Daoy (cell line): Measurements from ENCODE around the gene SOS1. TPM values are rescaled to one million over a fixed set of nuclear protein-coding genes. Genes with fewer than 3 reads are reported as not detected.
"Not testable (repeated sequence)": the region's sequence is repeated elsewhere in the genome, so short reads cannot be mapped to it uniquely, and the experiment has no call there.

Experiments used
- DNase-seq: peaks from one replicate; pipeline ENCODE4 v3.0.0-alpha.2; 2015; ENCODE audit warnings: low read depth
- total RNA-seq: library from RNA; depleted of rRNA; stranded (reverse); fragments of >200 nt; shearing (Covaris generic); gene quantifications from 2 replicates; pipeline ENCODE4 v1.2.3, GENCODE V29; 2014; rRNA removed

Gene SOS1
- 6.6 and 21.2 TPM in 2 replicates for total RNA-seq

DNA sequence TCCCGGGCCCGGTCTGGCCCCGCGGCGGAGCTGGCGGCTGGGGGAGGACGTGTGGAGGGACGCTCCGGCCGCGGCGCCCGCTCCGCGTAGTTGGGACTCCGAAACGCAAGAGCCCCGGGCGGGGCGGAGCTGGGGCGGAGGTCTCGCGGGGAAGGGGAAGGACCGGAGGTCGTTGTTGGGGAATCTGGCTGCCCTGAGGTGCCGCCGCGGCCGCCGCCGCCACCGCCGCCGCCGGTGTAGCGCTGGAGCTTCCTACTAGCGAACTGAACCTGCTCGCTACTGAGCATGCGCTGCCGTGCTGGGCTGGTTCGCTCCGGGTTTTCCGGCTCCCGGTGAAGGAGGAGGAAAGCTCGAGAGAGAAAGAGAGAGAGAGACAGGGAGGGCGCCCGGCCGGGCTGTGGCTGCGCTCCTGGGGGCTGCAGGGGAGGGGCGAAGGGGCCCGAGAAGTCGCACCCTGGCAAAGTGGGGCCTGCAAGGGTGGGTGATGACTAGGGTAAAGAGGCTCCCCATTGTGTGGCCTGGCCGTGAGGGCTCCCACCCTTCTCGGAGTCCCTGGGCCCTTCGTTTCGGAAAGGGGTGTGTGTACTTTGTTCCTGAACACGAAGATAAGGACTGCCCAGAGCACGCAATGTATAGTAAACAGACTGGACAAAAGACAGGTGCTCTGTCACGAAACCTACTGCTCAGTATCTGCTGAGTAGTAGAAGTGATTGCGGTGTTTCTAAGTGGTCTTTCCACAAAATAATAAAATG is at the start of gene SOS1:
TSS of gene SOS1 (minus strand) at position 281 of the 752 bp plus-strand sequence. CDS start 629 bp downstream, outside the sequence.
- DNase-seq: peak; percentile 97

DNA sequence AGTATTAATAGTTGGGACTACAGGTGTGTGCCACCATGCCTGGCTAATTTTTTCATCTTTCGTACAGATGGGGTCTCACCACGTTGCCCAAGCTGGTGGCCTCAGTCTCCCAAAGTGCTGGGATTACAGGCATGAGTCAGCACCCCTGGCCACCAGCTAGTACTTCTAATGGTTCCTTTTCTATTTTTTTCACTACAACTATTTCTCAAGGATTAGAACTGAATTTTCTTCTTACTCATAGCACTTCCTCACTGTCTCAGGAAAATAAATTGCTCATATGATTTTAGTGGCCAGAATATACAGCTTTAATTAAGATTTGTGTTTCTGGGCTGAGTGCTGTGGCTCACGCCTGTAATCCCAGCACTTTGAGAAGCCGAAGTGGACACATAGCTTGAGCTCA is 43.2 kb upstream of the SOS1 start:
- DNase-seq: no peak

DNA sequence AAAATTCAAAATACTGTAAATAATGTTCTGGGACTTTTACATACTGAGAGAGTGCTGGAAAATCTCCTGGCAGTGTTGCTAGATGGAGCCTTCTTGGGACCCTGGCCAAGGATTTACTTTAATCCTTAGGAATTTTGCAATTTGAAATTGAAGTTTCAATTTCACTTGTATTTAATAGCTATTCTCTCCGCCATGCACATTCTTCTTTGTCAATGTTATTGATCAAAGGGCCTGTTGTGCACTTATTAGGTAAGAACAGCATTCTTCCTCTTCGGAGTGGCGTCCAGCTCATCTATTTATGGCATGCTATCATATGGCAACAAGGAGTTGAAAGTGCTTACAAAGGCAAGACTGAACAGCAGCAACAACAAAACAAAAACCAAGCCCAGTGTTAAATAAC is 40.1 kb upstream of the SOS1 start:
- no peak for DNase-seq

DNA sequence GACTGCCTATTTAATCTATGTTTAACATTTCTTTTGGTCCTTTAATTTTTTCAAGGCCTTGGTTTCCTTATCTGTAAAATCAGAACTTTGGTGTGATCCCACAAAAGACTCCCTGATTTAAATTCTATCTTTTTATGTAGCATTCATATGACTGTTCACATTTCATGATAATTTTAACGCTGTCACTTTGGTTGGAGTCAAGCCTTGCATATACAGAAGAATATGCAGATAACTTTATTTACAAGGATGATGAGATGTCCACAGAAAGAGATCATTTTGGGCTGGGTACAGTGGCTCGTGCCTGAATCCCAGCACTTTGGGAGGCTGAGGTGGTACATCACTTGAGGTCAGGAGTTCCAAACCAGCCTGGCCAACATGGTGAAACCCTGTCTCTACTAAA is 38.4 kb upstream of the SOS1 start:
- DNase-seq: no peak

DNA sequence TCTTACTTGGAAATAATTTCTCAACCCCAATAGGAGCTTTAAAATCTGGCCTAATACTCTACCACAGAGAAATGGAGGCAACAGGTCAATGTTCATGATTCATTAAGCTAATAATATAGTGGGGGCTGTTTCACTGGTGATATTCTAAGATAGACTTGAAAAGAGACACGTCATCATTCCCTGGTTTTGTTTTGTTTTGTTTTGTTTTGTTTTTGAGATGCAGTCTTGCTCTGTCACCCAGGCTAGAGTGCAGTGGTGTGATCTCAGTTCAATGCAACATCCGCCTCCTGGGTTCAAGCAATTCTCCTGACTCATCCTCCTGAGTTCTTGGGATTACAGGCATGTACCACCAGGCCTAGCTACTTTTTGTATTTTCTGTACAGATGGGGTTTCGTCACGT is 37.5 kb upstream of the SOS1 start:
- DNase-seq: peak; percentile 20

DNA sequence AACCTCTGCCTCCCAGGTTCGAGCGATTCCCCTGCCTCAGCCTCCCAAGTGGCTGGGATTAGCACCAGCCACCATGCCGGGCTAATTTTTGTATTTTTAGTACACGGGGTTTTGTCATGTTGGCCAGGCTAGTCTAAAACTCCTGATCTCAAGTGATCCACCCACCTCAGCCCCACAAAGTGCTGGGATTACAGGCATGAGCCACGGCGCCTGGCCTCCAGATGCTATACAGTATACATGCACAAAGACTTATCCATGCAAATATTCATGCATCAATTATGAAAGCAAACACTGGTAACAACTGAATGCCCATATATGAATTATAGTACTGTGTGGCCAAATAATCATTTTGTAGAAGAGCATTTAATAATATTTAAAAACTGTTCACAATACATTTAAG is 36.0 kb upstream of the SOS1 start:
- no peak for DNase-seq

DNA sequence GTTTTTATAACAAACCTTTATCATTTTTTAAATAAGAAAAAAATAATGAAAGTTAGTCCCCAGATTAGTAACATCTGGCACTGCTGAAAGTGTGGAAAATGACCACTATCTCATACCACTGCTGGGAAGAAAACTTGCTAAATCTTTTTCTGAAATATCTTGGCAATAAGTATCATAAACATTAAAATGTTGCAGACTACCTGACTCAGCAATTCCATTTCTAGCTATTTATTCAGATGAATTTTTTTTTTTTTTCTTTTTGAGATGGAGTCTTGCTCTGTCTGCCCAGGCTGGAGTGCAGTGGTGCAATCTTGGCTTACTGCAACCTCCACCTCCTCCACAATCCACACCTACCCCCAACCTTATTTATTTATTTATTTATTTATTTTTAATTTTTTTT is 35.3 kb upstream of the SOS1 start:
- no peak for DNase-seq

DNA sequence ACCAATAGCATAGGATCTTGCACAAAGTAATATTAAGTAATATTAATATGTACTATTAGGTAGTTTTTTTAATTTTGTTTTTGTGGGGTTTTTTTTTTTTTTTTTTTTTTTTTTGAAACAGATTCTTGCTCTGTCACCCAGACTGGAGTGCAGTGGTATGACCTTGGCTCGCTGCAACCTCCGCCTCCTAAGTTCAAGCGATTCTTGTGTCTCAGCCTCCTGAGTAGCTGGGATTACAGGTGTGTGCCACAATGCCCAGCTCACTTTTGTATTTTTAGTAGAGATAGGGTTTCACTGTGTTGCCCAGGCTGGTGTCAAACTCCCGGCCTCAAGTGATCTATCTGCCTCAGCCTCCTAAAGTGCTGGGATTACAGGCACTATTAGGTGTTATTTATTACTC is 34.7 kb upstream of the SOS1 start:
- DNase-seq: not testable (repeated sequence)

DNA sequence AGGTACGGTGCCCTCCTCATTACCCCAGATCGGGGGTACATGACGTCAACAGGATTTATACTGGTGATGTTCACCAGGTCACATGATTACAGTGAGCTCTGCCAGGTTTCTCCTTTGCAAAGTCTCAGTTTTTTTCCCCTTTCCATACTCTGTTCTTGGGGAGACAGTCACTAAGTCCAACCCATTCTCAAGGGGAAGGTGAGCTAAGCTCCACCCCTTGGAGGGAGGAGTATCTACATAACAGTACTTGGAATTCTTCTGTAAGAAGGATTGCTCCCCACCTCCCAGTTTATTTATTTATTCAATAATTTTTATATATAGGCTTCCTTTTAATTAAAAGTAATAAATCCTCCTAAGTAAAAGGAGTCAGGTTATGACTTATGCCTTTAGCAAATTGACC is 34.1 kb upstream of the SOS1 start:
- DNase-seq: no peak

DNA sequence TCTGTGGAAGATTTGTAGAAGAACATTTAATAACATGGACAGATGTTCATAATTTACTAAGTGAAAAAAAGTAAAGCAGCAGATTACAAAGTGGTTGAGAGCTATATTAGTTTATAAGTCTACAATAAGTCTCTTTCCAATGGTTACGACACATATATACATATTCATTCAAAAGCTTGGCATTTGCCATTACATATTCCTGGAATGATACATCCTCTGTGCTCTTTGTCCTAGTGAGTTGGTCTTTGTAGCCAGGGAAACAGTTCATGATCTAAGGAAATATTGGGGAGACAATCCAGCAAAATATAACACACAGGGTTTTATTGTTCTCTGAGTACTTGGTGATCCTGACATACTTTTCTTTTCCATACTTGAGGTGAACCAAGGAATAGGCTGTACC is 32.5 kb upstream of the SOS1 start:
- no peak for DNase-seq

DNA sequence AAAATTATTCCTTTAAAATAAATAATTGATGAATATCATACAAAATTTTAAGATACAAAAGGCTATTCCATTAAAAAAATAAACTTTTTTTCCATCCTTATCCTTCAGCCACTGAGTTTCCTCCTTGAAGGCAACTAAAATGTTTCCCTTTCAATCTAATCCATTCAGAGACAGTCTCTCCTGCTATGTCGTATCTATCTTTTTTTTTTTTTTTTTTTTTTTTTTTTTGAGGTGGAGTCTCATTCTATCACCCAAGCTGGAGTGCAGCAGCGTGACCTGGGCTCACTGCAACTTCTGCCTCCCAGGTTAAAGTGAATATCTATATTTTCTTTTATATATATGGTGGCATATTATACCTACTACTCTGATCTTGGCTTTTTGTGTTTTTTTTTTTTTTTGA is 31.7 kb upstream of the SOS1 start:
- DNase-seq: no peak

DNA sequence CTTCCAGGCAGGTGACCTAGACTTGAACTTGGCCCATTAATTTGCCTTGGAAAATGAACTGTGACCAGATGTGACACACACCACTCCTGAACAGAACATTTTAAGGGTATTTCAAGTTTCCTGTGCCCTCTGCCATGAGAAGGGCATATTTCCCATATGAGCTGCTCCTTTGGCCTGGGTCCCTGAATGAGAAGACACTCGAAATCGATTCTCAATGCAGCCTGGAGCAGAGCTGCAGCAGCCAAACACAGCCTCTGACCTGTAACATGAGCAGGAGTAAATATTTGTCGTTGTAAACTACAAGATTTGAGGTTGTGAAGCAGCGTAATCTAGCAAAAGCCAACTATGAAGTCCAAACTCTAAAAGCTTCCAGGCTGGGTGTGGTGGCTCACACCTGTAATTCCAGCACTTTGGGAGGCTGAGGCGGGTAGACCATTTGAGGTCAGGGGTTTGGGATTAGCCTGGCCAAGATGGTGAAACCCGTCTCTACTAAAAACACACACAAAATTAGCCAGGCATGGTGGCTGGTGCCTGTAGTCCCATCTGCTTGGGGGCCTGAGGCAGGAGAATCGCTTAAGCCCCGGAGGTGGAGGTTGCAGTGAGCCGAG is 30.1 kb upstream of the SOS1 start:
- DNase-seq: no peak

DNA sequence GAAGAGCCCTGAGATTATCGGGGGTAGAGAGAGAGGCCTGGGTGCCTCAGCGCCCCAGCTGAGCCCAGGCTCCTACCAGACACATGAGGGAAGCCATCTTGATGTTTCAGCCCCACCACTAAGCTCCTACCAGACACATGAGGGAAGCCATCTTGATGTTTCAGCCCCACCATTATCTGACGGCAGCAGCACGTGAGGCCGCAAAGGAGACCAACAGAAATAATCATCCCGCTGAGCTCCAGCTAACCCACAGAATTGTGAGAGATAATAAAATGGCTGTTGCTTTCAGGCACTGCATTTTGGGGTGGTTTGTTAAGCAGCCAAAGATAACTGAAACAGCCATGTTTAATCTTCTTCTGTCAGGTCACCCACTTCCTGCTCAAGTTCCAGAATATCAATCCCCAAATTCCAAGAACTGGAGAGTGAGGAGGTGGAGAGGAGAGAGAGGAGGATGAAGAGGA is 29.3 kb upstream of the SOS1 start:
- DNase-seq: no peak

DNA sequence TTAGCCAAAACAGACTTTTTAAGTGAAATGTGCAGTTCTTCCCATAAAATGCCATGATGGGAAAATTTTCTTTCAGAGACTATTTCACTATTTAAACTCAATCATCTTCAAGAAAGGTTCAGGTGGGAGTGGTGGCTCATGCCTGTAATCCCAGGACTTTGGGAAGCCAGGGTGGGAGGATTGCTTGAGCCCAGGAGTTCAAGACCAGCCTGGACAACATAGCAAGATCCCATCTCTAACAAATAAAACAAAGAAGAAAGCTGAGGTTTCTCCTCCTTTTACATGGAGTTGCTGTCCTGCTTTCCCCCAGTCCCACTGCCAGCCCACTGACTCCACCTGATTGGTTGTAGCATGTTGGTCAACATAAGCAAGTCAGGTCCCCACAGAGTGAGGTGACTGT is 25.8 kb upstream of the SOS1 start:
- DNase-seq: no peak

DNA sequence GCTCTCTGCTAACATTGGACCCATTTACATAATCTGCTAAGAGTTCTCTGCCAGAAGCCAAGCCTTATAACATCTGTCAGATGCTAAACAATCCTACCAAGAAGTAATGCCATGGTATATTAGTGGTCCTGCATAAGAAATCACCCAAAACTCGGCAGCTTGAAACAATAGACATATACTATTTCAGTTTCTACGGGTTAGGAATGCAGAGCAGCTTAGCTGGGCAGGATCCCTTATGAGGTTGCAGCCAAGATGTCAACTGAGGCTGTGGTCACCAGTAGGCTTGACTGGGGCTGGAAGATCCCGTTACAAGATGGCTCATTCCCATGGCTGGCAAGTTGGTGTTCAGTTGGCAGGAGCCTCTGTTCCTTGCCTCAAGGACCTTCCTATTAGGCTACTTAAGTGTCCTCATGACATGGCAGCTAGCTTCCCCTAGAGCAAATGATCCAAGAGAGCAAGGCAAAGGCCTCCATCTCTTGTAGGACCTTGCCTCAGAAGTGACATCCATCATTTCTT is 25.1 kb upstream of the SOS1 start:
- no peak for DNase-seq

DNA sequence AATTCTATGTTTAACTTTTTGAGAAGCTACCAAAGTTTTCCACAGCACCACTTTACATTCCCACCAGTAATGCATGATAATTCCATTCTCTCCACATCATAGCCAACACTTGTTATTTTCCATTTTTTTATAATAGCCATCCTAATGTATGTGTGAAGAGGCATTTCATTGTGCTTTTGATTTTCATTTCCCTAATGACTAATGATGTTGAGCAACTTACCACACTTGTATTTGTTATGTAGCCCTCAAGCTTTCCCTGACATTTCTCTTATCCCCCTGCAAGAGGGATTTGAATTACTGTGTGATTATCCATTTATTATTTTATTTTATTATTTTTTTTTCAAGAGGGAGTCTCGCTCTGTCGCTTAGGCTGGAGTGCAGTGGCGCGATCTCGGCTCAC is 23.6 kb upstream of the SOS1 start:
- no peak for DNase-seq

DNA sequence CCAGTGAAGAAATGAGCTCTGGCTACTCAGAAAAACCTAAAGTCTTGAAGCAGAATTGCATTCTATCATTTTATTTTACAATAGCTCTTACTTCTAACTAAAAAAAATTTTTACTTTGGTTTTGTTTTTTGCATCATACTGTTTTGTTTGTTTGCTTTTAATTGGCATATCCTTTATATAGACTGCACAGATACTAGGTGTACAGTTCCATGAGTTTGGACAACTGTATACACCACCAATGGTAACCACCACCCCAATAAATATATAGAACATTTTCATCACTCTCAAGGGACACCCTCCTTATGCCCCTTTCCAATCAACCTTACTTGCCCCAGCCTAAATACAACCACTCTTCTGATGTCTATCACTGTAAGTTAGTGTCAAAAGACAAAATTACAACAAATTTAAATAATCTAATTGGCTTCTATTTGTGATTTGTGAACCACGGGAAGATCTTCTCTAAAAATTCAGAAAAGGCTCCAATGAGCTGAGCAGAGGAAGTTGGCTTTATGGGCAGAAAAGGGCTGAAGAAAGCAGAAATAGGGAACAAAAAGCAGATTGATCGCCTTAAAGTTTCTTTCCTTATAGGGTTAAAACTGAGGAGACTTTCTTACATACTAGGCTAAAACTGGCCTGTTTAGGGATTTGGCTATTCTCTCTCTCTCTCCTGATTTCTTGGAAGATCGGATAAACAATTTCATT is 22.2 kb upstream of the SOS1 start:
- DNase-seq: no peak

DNA sequence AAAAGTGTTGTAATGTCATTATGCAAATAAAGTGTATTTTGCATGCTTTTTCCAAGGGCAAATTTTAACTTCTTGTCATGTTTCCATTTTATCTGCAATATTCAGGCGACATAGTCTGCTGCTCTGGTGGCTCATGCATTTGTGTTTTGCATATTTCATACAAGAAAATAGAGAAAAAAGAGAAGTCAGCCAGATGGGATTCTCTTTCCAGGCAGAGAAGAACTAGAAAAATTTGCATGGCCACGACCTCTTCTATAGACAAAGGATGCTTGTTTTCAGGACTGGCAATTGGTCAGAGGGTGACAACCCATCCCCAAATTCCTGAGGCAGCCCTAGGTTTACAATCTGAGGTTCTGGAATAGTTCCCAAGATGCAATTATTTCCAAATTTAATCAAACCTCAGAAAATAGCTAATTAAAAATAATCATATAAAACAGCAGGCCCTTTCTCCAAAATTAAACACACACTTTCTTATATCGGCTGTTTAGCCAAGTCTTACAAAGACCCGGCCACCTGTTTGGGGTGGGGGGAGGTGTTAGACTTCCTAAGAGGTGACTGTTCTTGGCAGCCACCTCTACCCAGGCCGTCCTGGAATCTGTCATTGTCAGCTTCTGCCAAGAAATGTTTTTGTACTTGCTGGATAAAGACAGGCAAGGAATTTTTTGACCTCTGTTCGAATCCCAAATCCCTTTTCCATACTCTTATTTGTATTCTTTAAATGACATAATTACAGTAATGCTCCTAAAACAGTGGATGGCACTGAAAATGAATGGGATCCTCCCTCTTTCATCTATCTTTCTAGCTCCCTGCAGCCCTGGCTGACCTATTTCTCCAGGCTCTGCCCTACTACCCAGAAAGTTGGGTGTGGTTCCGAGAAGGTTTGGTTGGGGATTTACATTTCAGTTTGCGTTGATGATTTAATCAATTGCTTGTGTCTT is 20.8 kb upstream of the SOS1 start:
- peak; percentile 11 for DNase-seq

DNA sequence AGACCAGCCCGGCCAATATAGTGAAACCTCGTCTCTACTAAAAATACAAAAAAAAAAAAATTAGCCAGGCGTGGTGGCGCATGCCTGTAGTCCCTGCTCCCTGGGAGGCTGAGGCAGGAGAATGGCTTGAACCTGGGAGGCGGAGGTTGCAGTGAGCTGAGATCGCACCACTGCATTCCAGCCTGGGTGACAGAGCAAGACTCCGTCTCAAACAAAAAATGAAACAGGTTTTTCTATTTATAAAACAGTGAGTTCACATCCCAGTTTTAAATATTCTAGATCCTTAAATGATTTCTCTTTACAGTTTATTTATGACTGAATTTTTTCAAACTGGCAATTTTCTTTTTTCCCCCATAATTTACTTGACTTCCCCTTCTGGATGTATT is 20.1 kb upstream of the SOS1 start:
- not testable (repeated sequence) for DNase-seq

DNA sequence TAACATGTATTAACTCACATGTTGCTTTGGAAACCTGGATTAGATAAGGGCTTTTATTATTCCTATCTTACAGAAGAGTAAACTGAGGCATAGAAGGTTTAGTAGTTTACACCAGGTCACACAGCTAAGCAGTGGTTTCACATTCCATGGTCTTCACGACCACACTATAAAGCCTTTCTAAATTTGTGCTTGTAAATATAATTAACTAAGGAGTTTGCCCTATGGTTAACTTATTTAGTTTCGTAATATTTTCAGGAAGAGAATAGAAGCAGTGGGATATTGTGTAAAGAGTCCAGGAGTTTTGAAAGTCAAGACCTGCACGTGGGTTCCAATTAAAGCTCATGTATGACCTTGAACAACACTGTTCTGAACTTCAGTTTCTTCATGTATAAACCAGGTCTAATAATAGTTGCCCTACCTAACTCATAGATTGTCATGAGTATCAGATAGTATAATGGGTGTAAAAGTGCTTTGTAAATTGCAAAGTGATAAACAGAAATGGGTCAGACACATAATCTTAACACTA is 19.5 kb upstream of the SOS1 start:
- no peak for DNase-seq

DNA sequence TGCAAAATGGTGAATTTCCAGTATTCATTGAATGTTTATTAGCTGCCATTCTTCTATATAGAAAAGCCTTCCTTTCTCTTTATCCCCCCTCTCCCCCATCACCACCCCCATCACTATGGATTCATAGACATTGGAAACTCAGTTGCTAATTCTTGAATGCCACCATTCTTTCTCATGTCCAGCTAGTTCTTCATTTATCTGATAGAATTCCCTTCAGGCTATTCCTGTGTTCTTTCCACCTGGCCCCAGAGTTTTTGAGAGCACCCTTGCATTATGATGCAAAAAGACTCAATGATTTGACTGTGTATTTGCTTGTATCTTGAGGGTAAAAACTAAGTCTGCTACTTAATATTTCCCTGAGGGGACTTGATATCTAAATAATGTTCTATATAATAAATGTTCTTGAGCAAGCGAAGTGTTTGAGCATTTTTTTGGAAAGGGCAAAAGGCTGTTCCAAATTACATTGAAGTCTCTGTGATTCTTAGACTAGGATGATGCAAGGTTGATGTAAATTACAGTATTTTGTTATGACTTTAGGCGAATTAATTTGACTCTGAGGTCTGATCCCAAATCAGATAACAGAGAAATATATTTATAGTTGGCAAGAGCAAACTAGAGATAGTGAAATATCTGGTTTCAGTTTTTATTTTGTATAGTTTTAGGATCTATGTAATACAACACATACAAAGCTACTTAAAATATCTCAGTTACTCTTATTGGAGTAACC is 18.8 kb upstream of the SOS1 start:
- DNase-seq: no peak
